Measurements from ENCODE around the gene CTBP1. TPM values are rescaled to one million over a fixed set of nuclear protein-coding genes. Genes with fewer than 3 reads are reported as not detected.

Gene CTBP1
- total and polyA plus RNA-seq, 2 of the 8 experiments (the other 6 are each of a cell fraction or from before 2014, with no cell fraction given): 128 to 185 TPM

DNA sequence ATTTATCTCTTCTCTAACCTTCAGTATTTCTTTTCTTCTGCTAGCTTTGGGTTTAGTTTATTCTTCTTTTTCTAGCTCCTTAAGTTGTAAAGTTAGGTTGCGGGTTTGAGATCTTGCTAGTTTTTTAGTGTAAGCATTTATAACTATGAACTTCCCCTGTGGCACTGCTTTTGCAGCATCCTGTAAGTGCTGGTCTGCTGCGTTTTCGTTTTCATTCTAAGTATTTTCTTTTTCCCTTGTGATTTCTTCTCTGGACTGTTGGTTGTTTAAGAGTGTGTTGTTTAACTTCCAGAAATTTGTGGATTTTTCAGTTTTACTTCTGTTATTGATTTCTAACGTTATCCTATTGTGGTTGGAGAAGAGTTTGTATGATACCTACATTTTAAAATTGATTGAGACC is 11.0 kb upstream of the CTBP1 start:
- no peaks in the 10 kb centered on the region for H3K79me2 ChIP-seq (ENCODE audit: control insufficient read depth in 1 of 2, insufficient read depth in 2 of 2, low read length in 2 of 2)
- H4K20me1 ChIP-seq (replicated peaks in 1 of 2; ENCODE audit: control insufficient read depth in 1 of 2, insufficient read depth in 2 of 2, low read length in 2 of 2): no peaks in the 10 kb centered on the region
- H3K9ac ChIP-seq (replicated peaks in 1 of 4; ENCODE audit: extremely low read depth in 1 of 4, low read depth in 3 of 4, low read length in 3 of 4): no peak overlapping the region
- ChIA-PET POLR2A (ENCODE audit: partially characterized antibody) (no interaction called here), CTCF (ENCODE audit: partially characterized antibody) (no interaction called here)
- H3K14ac ChIP-seq (ENCODE audit: insufficient read length): no peak overlapping the region
- no peak overlapping the region for H2BK120ac ChIP-seq (replicated peaks; ENCODE audit: low read depth, low read length)
- no peak overlapping the region for H3K4ac ChIP-seq (replicated peaks; ENCODE audit: insufficient read length, low read depth, low read length)
- H2AK5ac ChIP-seq (ENCODE audit: low read depth, low read length): no peak overlapping the region
- H3K27ac ChIP-seq (ENCODE audit: low read depth, low read length): no peak overlapping the region
- no peak overlapping the region for H2AFZ ChIP-seq (ENCODE audit: low read length)
- TF ChIP-seq, protein P1, sequence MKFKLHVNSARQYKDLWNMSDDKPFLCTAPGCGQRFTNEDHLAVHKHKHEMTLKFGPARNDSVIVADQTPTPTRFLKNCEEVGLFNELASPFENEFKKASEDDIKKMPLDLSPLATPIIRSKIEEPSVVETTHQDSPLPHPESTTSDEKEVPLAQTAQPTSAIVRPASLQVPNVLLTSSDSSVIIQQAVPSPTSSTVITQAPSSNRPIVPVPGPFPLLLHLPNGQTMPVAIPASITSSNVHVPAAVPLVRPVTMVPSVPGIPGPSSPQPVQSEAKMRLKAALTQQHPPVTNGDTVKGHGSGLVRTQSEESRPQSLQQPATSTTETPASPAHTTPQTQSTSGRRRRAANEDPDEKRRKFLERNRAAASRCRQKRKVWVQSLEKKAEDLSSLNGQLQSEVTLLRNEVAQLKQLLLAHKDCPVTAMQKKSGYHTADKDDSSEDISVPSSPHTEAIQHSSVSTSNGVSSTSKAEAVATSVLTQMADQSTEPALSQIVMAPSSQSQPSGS (IDR thresholded peaks at IDR 0.05; ENCODE audit: low read length): no peak
- no peak for TF ChIP-seq CREB1 (IDR thresholded peaks at IDR 0.05)
- TF ChIP-seq CBX8 (IDR thresholded peaks at IDR 0.05; ENCODE audit: borderline replicate concordance, low read depth, low read length): no peak
- no peak for TF ChIP-seq RNF2 (IDR thresholded peaks at IDR 0.05; ENCODE audit: borderline replicate concordance, low read depth, low read length, missing control alignments, poor library complexity, severe bottlenecking)
- no peak for TF ChIP-seq MAFK (IDR thresholded peaks at IDR 0.05; ENCODE audit: low read depth, low read length)
- no peak overlapping the region for H3K56ac ChIP-seq (replicated peaks; ENCODE audit: insufficient read length, low read depth, low read length)
- H3K23ac ChIP-seq (ENCODE audit: insufficient read length): no peak overlapping the region
- H3K27me3 ChIP-seq (replicated peaks in 1 of 4; ENCODE audit: control insufficient read depth in 3 of 4, extremely low read depth in 1 of 4, insufficient read depth in 3 of 4, low read length in 3 of 4): no peaks in the 10 kb centered on the region; a peak in 1 of 7 replicates
- H4K5ac ChIP-seq (ENCODE audit: insufficient read length, low read depth, low read length): no peak overlapping the region
- no peaks in the 10 kb centered on the region for H3K36me3 ChIP-seq (ENCODE audit: control insufficient read depth in 2 of 4, insufficient read depth in 4 of 4, low read length in 3 of 4)
- no peaks in the 10 kb centered on the region for H3K23me2 ChIP-seq (ENCODE audit: low read depth, low read length)
- no peak overlapping the region for H3K4me3 ChIP-seq (ENCODE audit: extremely low read depth in 1 of 4, insufficient read depth in 2 of 4, low read depth in 3 of 4, low read length in 4 of 4)
- H3K9me3 ChIP-seq (ENCODE audit: insufficient read depth in 2 of 2, low read depth in 1 of 2, low read length in 1 of 2): peaks cover 5 to 10% of the 10 kb centered on the region in 2 experiments; a peak in 3 of 4 replicates
- no peak overlapping the region for H2BK20ac ChIP-seq (ENCODE audit: low read length)
- H3K18ac ChIP-seq (ENCODE audit: extremely low read depth, low read length): no peak overlapping the region
- no peak overlapping the region for H4K8ac ChIP-seq (ENCODE audit: extremely low read depth, insufficient read depth, low read length)
- H2BK5ac ChIP-seq (ENCODE audit: low read depth, low read length): no peak overlapping the region
- FAIRE-seq: no peak
- H2BK12ac ChIP-seq (ENCODE audit: low read depth, low read length): no peak overlapping the region
- H3K4me1 ChIP-seq (replicated peaks in 1 of 4; ENCODE audit: control insufficient read depth in 3 of 4, insufficient read depth in 4 of 4, low read length in 3 of 4): peaks cover 0 to 2% (median 0%) of the 10 kb centered on the region in 4 experiments; a peak in 1 of 7 replicates
- no peak overlapping the region for H3K4me2 ChIP-seq (ENCODE audit: insufficient read depth in 1 of 2, low read depth in 2 of 2, low read length in 2 of 2)
- no peak for DNase-seq (ENCODE audit: low read depth in 1 of 2, low spot score in 2 of 2)
- no peaks in the 10 kb centered on the region; the same call in 1 of the 2 replicates for H3K79me1 ChIP-seq (ENCODE audit: low read depth, low read length)
- H2BK15ac ChIP-seq (ENCODE audit: low read length): no peak overlapping the region
- 90% methylated on average over 4 of the region's 4 CpGs; no CpG with 5 or more reads in 1 of the 2 experiments for WGBS, 2 experiments (ENCODE audit: extremely low coverage in 1 of 2, insufficient coverage in 1 of 2, insufficient read length in 1 of 2, insufficient replicate concordance in 2 of 2, low coverage in 1 of 2, low lambda C conversion rate in 2 of 2, missing lambda C conversion rate in 1 of 2)
- H4K91ac ChIP-seq (replicated peaks; ENCODE audit: insufficient read length, low read length): no peak overlapping the region
